Stimulated activated CD4-positive, alpha-beta T cell treated with anti-CD3 and anti-CD28 coated beads, Interleukin-15, amount 100 ng/mL, for 48 hours (primary cell): ENCODE results near the gene PROSER3.
"Not testable (repeated sequence)": the region's sequence is repeated elsewhere in the genome, so short reads cannot be mapped to it uniquely, and the experiment has no call there.

Experiments used
- DNase-seq, 2 donors: peaks; one replicate each; pipeline ENCODE4 v3.0.0-alpha.2; 2020; ENCODE audit warnings: low read depth in 2 of 2

Gene PROSER3

GRCh38 chr19:35753634-35754369, 4.2 kb upstream of the PROSER3 start:
- no peak for DNase-seq

GRCh38 chr19:35754370-35755130, 3.4 kb upstream of the PROSER3 start:
- DNase-seq = no peak

- no peak for DNase-seq
Measured at GRCh38 chr19:35755131-35755549, 2.8 kb upstream of the PROSER3 start.

- peak in 1 of 2 donors; percentile 56 for DNase-seq
Measured at GRCh38 chr19:35755550-35756376, 2.2 kb upstream of the PROSER3 start.

GRCh38 chr19:35756377-35757230, 1.4 kb upstream of the PROSER3 start, which contains the start of gene HSPB6:
HSPB6 (minus strand) TSS chr19:35757029; CDS start chr19:35757008, 21 bp downstream.
- no peak for DNase-seq

- DNase-seq = no peak
Measured at GRCh38 chr19:35757231-35757748, 686 bp upstream of the PROSER3 start.

GRCh38 chr19:35759697-35760096, 1.7 kb downstream of the PROSER3 start:
- no peak for DNase-seq

- DNase-seq = no peak
Measured at GRCh38 chr19:35760711-35761349, 2.9 kb downstream of the PROSER3 start.

GRCh38 chr19:35764432-35765315, 6.7 kb downstream of the PROSER3 start:
- DNase-seq = no peak

- no peak for DNase-seq
Measured at GRCh38 chr19:35766571-35767104, 8.7 kb downstream of the PROSER3 start.

- no peak for DNase-seq
Measured at GRCh38 chr19:35767288-35768081, 9.5 kb downstream of the PROSER3 start.

- no peak for DNase-seq
Measured at GRCh38 chr19:35768082-35768421, 10.1 kb downstream of the PROSER3 start.

GRCh38 chr19:35772362-35772761, 14.4 kb downstream of the PROSER3 start:
- not testable (repeated sequence) for DNase-seq

- DNase-seq = no peak
Measured at GRCh38 chr19:35773020-35773806, 15.2 kb downstream of the PROSER3 start.

- no peak for DNase-seq
Measured at GRCh38 chr19:35774274-35775045, 16.5 kb downstream of the PROSER3 start.

GRCh38 chr19:35775046-35775297, 17.0 kb downstream of the PROSER3 start:
- DNase-seq = no peak
